Retina (tissue), 1 donor: Measurements from ENCODE around the gene TRAPPC10.

ENCODE experiments used
- DNase-seq: peaks from one replicate; pipeline ENCODE4 v3.0.0-alpha.2; 2016

The TRAPPC10 gene

DNA sequence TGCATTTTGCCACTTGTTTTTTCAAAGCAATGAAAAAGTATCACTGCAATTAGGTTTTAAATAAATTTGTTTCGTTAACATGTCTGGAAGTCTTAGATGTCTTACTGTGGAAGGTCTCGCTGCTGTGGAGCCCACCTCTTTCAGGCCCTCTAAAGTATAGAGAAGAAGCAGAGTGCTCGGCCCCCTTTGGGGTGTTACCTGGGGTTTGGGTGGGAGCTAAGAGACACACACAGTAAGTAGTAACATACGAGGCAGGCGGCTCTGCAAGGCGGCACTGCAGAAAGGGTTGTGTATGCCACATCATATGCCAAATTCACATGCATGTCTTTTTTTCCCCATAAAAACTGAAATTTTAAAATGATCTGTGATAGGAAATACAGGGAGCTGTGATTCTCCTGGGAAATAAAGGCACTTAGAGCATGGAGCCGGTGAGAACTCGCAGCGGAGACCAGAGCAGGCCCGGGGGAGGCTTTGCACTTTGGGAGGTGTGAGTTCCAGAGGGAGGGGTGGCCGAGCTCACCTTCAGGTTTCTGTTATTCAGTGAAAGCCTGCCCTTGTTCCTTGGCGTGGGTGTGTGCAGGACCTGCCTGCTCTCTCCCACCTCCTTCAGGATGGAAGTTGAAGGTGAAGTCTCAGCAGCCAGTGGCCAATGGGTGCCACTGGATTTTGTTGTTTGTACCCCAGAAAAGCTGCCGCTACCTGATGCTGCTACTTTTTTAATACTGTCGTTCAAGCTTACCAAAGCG, 59.4 kb downstream of the TRAPPC10 start:
- DNase-seq: no peak

DNA sequence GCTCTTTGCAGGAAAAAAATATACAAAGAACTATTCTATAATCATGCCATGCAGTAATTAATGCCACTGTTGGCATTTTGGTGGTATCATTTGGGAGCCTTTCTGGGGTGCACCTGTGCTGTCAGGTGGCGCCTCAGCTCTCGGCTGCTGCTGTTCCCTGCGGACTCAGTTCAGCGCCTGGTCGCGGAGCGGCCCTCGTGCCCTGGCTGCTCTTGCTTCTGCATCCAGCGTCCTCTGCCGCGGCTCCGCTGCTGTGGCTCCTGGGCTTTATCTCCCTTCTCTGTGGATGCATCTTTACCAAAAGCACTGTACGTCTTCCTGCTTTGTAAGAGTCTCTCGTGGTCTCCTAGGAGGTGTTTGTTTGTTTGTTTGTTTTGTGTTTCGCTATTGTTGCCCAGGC, 60.0 kb downstream of the TRAPPC10 start:
- no peak for DNase-seq

DNA sequence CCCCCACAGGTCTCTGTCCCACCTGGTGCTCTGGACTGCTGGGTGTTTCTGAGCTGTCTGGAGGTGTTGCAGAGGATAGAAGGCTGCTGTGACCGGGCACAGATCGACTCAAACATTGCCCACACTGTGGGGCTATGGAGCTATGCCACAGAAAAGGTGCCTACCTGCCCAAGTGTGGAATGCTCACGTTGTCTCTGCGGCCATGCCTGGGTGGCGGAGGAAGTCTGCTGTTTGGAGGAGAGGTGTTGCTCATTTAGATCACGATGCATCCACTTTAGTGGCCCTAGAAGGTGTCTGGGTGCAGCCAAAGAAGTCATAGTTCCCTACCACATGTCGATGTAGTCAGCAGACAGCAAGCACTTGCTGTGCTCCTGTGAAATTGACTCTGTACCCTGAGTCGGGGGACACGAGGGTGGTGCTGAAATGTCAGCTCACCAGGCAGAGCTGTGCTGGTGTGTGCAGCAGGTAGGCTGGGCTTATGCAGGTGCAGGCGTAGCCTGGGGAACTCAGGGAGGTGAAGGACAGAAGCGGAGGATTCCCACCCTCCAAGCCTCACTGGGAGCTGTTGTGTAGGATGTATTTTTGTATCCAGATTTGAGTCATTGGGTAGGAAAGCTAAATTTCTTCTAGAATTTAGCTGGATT, 62.3 kb downstream of the TRAPPC10 start:
- DNase-seq: no peak

DNA sequence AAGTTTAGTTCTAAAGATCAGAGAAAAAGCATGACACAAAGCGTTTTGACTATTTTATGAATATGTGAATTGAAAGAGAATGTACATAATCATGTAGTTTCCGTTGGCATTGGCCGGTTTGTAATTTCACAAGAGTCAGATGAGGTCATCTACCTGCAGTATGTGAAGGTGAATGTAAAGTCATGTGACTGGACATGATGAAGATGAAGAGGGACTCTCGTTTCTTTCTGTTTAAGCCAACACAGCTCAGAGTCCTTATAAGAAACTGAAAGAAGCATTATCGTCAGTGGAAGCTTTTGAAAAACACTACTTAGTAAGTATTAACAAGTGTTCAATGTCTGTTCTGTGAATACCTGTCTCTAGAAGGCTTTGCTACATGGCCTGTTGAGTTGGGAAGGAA, 64.2 kb downstream of the TRAPPC10 start:
- no peak for DNase-seq

DNA sequence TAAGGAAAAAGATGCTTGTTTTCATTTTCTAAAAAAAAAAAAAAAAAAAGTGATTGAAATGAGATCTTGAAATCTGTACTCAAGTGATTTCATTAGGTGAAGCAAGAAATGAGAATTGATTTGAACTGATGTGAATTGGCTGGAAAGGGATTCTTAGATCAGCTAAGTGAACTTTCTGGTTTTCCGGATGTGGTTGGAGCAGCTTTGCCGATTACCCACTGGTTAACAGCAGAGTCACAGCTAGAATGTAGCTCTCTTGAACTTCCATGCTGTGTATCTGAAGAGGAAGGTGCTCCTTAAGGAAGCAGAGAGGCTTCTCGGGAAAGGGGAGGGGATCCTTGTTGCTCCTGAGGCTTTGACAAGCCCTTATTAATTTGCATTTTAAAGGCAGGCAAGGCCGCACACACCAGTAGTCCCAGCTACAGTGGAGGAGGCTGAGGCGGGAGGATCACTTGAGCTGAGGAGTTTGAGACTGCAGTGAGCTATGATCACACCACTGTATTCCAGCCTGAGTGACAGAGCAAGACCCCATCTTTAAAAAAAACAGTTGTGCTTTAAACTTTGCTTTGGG, 66.4 kb downstream of the TRAPPC10 start:
- no peak for DNase-seq

DNA sequence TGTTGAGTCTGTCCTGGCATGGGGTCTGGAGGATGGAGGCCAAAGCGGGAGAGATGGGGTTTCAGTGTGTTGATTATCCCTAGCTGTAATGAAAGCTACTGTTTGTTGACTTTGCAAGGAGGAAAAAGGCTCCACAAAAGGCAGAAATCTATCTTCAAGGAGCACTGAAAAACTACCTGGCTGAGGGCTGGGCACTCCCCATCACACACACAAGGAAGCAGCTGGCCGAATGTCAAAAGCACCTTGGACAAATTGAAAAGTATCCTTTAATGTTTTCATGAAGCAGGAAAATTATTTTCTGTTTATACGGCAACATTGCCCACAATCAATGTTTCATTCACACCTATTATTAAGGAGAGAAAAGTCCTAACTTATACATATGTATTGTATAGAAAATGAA, 67.3 kb downstream of the TRAPPC10 start:
- DNase-seq: no peak

DNA sequence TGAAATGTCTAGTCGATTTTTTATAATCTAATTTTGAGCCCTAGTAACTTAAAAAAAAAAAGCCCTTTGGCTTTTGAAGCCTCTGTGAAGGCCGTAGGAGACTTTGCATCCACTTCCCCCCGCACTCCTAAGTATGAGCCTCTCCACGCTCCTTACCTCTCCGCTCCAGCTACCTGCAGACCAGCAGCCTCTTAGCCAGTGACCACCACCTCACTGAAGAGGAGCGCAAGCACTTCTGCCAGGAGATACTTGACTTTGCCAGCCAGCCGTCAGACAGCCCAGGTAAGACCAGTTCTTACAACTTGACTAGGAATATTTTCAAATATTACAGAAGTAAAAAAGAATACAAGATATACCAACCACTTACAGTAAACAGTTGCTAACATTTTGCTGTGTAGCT, 67.7 kb downstream of the TRAPPC10 start:
- no peak for DNase-seq

DNA sequence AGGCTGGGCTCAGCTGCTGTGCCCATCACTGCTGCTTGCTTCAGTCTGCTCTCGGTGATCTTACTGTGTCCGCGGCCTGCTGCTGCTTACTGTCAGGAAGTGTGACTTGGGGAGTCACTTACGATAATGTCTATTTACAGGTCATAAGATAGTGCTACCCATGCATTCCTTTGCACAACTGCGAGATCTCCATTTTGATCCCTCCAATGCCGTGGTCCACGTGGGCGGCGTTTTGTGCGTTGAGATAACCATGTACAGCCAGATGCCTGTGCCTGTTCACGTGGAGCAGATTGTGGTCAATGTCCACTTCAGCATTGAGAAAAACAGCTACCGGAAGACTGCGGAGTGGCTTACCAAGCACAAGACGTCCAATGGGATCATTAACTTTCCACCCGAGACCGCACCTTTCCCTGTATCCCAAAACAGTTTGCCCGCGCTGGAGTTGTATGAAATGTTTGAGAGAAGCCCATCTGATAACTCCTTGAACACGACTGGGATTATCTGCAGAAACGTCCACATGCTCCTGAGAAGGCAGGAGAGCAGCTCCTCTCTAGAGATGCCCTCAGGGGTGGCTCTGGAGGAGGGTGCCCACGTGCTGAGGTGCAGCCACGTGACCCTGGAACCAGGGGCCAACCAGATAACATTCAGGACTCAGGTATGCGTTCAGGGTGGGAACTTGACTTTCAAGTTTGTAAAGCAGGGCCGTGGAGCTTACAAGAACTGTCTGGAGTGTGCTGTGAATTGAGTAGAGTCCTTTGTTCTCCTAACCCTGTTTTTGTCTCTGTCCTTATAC, 70.7 kb downstream of the TRAPPC10 start:
- DNase-seq: no peak

DNA sequence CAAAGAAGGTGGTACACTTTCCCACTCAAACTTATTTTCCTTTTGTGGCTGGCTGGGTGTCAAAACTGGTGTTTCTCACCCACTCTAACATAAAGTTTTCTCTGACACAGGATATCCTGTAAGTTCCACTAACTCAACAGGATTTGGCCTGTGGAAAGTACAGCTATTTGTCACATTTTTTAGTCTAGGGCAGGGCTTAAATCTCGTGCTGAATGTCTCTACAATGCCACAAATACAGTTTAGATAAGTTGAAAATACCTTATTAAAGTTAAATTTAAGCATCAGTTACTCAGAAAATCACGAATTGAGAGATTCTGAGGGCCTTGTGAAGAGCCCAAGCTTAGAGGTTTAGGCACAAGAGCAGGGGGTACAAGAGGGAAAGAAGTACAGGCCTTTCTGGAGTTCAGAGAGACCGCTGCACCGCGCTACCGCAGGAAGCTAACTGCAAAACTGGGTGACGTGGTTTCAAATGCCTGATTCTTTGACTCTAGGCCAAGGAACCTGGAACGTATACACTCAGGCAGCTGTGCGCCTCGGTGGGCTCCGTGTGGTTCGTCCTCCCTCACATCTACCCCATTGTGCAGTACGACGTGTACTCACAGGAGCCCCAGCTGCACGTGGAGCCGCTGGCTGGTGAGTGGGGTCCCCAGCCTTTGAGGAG, 71.7 kb downstream of the TRAPPC10 start:
- no peak for DNase-seq

DNA sequence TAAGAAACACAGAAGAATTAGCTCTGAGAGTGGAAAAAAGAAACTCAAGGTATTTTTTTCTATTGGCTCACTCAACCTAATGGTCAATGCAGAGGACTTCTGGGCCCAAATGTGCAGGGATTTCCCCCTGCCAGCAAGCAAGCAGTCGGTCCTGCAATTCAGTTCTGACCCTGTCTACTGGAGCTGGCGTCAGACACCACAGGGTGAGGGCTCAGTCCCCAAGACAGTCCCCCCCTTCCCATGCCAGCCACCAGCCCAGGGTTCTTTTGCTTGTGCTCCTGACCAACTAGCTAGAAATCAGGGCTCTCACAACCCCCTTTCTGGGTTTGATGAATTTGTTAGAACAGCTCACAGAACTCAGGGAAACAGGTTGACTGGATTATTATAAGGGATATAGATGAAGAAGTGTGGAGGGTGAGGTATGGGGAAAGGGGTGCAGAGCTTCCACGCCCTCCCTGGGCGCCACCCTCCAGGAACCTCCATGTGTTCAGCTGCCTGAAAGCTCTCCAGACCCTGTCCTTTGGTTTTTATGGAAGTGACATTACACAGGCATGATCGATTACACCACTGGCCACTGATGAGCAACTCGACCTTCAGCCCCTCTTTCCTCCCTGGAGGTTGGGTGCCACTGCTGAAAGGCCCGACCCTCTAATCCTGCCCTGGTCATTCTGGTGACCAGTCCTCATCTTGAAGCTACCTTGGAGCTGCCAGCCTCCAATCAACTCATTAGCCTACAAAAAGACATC, 72.6 kb downstream of the TRAPPC10 start:
- DNase-seq: no peak

DNA sequence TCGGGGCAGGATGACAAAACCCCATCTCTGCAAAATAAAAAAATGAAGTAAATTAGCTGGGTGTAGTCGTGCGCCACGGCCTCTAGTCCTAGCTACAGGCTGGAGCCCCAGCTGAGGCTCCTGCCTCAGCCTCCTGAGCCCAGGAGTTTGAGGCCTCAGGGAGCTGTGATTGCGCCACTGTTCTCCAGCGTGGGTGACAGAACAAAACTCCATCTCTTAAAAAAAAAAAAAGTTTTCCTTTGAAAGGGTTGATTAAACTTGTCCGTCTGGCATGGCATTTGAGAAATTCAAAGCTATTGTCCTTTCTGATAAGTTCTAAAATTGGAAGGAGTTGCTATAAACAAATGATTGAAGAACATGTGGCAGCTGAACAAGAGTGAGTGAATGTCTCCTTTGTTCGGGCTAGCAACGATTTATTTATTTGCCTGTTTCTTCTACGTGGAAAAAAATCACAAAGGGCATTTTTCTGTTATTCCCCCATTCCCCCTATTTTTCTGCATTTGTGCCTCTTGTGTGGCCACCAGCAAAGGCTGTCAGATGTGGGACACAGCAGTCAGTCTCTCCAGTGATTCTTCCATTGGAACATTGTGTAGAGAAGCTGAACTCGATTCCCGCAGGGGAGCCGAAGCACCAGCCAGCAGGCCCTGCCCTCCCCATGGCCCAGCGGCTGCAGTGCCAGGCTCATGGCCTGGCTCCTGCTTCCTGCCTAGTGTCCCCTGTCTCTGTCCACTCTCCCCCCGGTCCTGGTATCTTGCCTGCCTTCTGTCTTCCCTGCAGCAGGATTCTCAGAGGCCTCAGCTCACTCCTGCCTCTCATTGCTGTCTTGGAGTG, 73.6 kb downstream of the TRAPPC10 start:
- no peak for DNase-seq

DNA sequence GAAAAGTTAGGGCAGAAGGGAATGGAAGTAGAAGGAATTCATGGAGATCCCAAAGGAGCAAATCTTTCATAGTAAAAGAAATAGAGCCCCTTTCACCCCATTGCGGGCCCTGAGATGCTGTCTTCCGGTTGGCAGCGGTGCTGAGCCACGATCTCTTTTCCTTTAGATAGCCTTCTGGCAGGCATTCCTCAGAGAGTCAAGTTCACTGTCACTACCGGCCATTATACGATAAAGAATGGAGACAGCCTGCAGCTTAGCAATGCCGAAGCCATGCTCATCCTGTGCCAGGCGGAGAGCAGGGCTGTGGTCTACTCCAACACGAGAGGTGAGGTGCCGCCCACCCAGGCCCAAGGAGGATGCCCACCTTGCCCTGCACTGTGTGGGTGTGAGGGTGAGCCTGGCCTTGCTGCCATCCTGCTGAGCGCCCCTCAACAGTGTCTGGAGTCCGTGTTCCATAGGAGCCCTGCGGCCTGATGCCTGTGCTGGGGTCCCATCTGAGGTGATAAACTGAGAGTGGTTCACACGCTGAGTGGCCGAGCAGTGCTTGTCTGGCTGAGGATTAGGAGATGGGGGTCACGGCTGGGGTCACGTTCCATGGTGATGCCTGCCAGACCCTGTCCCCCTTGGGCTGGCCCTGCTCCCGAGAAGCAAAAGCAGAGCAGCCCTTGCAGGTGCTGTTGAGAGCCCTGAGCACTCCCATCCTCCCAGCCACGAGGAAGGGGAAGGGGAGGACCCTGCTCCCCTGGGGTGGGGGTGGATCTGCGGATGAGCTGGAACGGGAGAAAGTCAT, 74.7 kb downstream of the TRAPPC10 start:
- DNase-seq: no peak

DNA sequence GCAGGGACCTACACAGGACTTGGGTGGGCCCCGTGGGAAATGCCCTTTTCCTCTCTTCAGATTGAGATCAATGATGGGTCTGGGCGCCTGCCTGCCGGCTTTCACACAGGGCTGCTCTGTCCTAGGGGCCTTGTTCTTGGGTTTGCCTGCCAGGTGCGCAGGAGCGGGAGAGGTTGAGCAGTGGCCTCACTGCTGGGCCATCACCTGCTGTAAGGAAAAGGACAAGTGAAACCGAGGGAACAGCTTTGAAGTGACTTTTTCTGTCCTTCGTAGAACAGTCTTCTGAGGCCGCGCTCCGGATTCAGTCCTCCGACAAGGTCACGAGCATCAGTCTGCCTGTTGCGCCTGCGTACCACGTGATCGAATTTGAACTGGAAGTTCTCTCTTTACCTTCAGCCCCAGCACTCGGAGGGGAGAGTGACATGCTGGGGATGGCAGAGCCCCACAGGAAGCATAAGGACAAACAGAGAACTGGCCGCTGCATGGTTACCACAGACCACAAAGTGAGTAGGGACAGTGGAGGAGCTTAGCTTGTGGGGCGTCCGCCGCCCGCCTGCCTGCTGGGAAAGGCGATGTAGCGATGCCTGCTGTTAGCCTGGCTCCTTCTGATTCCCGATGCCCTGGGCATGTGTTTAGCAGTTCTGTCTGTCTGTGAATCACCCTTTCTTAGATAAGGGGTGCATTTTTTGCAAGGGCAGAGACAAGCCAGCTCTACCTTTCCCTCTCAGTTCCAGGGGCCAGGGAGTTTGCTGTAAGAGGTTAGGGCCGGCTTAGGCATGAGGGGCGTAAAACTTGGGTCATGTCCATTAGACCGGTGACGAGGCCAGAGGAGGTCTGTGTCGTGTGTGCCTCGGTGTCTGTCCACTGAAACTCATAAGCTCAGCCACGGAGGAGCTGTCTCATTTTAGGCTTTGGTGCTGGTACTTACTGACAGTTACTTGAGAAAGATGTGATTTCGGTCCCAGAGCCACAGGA, 75.6 kb downstream of the TRAPPC10 start:
- DNase-seq: no peak

DNA sequence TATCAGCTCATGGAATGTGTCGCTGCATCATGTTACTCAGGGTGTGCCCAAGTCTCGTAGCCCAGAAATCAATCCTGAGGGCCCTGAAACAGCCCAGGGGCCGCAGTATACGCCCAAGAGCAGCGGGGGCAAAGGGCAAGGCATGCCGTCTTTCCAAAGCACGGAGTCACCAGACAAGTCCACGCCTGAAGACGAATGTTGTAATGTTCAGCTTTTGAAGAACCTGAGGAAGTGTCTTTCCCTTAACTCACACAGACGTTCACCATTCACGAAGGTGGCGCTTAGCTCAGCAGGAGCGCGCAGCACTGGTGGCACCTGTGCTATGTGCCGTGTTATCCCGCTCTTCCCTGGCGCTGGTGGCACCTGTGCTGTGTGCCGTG, 76.3 kb downstream of the TRAPPC10 start:
- DNase-seq: no peak

DNA sequence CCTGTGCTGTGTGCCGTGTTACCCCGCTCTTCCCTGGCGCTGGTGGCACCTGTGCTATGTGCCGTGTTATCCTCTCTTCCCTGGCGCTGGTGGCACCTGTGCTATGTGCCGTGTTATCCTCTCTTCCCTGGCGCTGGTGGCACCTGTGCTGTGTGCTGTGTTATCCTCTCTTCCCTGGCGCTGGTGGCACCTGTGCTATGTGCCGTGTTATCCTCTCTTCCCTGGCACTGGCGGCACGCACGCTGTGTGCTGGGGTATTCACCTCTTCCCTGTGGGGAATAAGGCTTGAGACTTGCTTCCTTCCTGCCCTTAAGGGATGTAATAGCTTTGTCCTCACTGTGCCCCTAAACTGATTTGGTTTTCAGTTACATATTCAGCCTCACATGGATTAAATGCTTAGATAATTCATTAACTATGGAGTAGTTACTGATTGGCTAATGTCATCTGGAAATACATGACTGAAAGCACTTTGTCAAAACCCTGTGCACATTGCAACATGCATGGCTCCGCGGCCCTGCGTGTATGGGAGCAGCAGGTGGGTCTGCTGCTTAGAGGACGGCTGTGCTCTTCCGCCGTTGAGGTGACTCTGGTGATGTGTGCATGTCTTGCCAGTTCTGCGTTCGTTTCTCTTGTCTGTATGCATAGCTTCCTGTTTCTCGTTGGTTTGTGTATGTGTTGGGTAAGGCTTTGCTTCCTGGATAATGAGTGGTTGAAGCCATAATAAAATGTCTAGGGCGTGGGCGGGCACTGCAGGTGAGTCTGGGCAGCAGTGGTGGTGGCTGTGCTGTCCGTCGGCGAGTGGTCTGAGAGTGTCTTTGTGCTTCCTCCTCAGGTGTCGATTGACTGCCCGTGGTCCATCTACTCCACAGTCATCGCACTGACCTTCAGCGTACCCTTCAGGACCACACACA, 77.1 kb downstream of the TRAPPC10 start:
- no peak for DNase-seq

DNA sequence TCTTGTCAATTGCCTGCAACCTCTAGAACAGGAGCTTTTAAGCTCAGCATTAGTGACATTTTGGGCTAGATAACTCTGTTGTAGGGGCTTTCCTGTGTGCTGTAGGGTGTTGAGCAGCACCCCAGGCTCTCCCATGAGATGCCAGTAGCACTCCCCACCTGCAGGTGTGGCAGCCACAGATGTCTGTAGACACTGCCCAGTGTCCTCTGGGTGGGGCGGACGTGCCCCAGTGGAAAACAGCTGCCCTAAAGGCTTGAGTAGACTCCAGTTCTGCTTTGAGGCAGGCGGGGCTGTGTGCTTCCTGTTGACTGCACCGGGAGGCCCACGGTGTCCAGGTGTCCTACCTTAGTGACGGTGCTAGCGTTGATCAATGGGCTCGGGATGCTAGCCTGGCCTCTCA, 78.2 kb downstream of the TRAPPC10 start:
- no peak for DNase-seq

DNA sequence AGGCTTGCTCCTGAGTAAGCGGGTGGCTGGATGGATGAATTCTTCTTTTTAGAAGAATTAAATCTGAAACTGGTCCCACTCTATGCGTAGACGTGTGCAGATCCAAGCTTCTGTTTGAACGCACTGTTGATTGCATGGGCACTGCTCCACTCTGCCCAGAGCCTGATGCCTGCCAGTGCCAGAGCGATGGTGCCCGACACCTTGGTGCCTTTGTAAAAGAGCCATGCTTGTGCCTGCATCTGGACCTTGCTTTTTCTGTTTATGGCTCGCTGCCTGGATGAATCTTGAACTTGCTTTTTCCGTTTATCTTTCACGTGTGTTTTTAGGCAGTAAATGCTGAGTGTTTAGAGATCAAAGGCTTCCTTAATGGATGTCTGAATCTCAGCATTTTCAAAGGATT, 80.1 kb downstream of the TRAPPC10 start:
- no peak for DNase-seq

DNA sequence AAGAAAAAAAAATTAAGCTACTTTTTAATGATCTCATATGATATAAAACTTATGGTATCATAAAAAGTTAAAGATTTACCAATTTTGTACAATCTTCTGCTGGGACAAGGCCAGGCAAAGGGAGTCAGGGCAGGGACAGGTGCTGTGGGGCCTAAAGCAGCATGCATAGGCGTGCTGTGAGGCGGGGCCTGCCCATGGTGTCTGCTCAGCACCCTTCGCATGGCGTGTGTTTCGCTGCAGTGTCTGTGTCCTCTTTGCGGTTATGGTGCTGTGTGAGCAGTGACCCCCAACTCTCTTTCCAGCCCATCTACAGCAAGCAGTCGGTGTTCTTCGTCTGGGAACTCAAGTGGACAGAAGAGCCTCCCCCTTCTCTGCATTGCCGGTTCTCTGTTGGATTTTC, 81.7 kb downstream of the TRAPPC10 start:
- no peak for DNase-seq
